ENCODE data around the gene FOLR2. TPM values are rescaled to one million over a fixed set of nuclear protein-coding genes. Genes with fewer than 3 reads are reported as not detected.

FOLR2 gene
- total and polyA plus RNA-seq, 2 of the 8 experiments (the other 6 are each of a cell fraction or from before 2014, with no cell fraction given): not detected

DNA sequence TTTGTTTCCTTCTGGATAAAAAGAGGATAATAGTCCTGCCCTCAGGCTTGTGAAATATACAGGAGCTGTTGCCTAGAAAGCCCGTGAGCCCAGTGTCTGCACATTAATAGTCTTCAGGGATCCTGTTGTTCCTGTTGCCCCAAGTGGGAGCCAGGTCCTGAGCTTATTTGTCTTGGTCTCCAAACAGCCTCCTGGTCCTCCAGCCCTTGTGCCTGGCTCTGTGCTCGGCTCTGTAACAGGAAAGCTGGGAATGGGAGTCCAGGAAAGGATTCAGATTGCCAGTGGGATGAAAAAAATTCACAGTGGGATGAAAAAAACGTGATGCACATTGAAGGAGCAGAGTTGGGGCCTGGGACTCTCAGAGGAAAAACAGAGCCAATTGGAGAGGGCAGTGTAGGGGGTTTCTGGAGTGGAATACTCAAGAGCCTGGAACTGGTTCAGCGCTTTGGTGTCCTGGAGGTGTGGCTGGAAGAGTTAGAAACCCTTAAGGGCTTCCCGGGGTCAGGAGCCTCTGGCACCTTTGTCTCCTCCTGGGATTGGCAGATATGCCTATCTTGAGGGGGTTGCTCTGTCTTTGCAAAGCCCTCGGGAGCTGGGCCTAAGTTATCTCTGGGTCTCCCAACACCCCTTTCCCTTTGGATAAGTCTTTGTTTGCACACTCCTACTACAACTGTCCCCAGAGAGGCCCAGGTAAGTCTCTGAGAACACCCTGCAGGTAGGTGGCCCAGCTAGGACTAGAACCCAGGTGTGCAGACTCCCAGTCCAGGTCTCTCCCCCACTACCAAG is 5.7 kb downstream of the FOLR2 start:
- Histone ChIP-seq H3K9me3 (ENCODE audit: insufficient read depth in 2 of 2, low read depth in 1 of 2, low read length in 1 of 2) (no peaks in the 10 kb centered on the region), H3K27ac (ENCODE audit: low read depth, low read length) (no peak overlapping the region), H3K23ac (ENCODE audit: insufficient read length) (no peak overlapping the region), H2BK12ac (ENCODE audit: low read depth, low read length) (no peak overlapping the region), H2AFZ (ENCODE audit: low read length) (0 out of 2 replicates have a peak overlapping the region, but pooled peaks have one; percentile 13), H3K36me3 (ENCODE audit: control insufficient read depth in 2 of 4, insufficient read depth in 4 of 4, low read length in 3 of 4) (no peaks in the 10 kb centered on the region), H3K4me1 (replicated peaks in 1 of 4; ENCODE audit: control insufficient read depth in 3 of 4, insufficient read depth in 4 of 4, low read length in 3 of 4) (peaks cover 10 to 11% (median 11%) of the 10 kb centered on the region in 4 experiments; a peak in 6 of 7 replicates), H3K23me2 (ENCODE audit: low read depth, low read length) (peaks cover 15% of the 10 kb centered on the region), H4K20me1 (replicated peaks in 1 of 2; ENCODE audit: control insufficient read depth in 1 of 2, insufficient read depth in 2 of 2, low read length in 2 of 2) (peaks cover 0 to 7% of the 10 kb centered on the region in 2 experiments), H4K8ac (ENCODE audit: extremely low read depth, insufficient read depth, low read length) (no peak overlapping the region), H3K18ac (ENCODE audit: extremely low read depth, low read length) (no peak overlapping the region), H4K91ac (replicated peaks; ENCODE audit: insufficient read length, low read length) (no peak overlapping the region), H2AK5ac (ENCODE audit: low read depth, low read length) (no peak overlapping the region), H3K4me3 (ENCODE audit: extremely low read depth in 1 of 4, insufficient read depth in 2 of 4, low read depth in 3 of 4, low read length in 4 of 4) (peak overlapping the region in 3 of 4 experiments; percentile 10 to 89 (median 36); a peak in 5 of 8 replicates), H3K79me2 (ENCODE audit: control insufficient read depth in 1 of 2, insufficient read depth in 2 of 2, low read length in 2 of 2) (peaks cover 0 to 11% of the 10 kb centered on the region in 2 experiments; a peak in 2 of 4 replicates), H3K4me2 (ENCODE audit: insufficient read depth in 1 of 2, low read depth in 2 of 2, low read length in 2 of 2) (peak overlapping the region; percentile 84 to 95), H4K5ac (ENCODE audit: insufficient read length, low read depth, low read length) (no peak overlapping the region), H3K56ac (replicated peaks; ENCODE audit: insufficient read length, low read depth, low read length) (no peak overlapping the region), H2BK20ac (ENCODE audit: low read length) (0 out of 2 replicates have a peak overlapping the region, but pooled peaks have one; percentile 80), H2BK120ac (replicated peaks; ENCODE audit: low read depth, low read length) (no peak overlapping the region), H3K14ac (ENCODE audit: insufficient read length) (no peak overlapping the region), H3K4ac (replicated peaks; ENCODE audit: insufficient read length, low read depth, low read length) (no peak overlapping the region), H2BK15ac (ENCODE audit: low read length) (no peak overlapping the region), H3K9ac (replicated peaks in 1 of 4; ENCODE audit: extremely low read depth in 1 of 4, low read depth in 3 of 4, low read length in 3 of 4) (no peak overlapping the region), H3K79me1 (ENCODE audit: low read depth, low read length) (peaks cover 6% of the 10 kb centered on the region), H2BK5ac (ENCODE audit: low read depth, low read length) (peak overlapping the region; percentile 61; the same call in 1 of the 2 replicates), H3K27me3 (replicated peaks in 1 of 4; ENCODE audit: control insufficient read depth in 3 of 4, extremely low read depth in 1 of 4, insufficient read depth in 3 of 4, low read length in 3 of 4) (no peaks in the 10 kb centered on the region; a peak in 2 of 7 replicates)
- ChIA-PET POLR2A (ENCODE audit: partially characterized antibody) (interaction anchor here (0.9 to 9.9 kb wide), 7 partner anchors 14 to 130 kb away, joined by 3 to 160 read pairs (median 6); partner anchors contain the start of genes ANAPC15 and PHOX2A), CTCF (ENCODE audit: partially characterized antibody) (interaction anchor here (0.6 to 8.3 kb wide), 10 partner anchors 8 to 192 kb away, joined by 3 to 72 read pairs (median 4); no protein-coding TSS in a partner anchor)
- 77% methylated on average over 6 of the region's 6 CpGs; no CpG with 5 or more reads in 1 of the 2 experiments for WGBS, 2 experiments (ENCODE audit: extremely low coverage in 1 of 2, insufficient coverage in 1 of 2, insufficient read length in 1 of 2, insufficient replicate concordance in 2 of 2, low coverage in 1 of 2, low lambda C conversion rate in 2 of 2, missing lambda C conversion rate in 1 of 2)
- FAIRE-seq (no peak), DNase-seq (ENCODE audit: low read depth in 1 of 2, low spot score in 2 of 2) (peak in 1 of 2 experiments; percentile 51)
- TF ChIP-seq EP300 (IDR thresholded peaks at IDR 0.05; ENCODE audit: borderline replicate concordance in 1 of 2, low read depth in 2 of 2, low read length in 2 of 2): no peak
- TF ChIP-seq POLR2A (IDR thresholded peaks at IDR 0.05; ENCODE audit: control extremely low read depth in 1 of 2, low read depth in 2 of 2, low read length in 2 of 2): no peak
- TF ChIP-seq, protein P1, sequence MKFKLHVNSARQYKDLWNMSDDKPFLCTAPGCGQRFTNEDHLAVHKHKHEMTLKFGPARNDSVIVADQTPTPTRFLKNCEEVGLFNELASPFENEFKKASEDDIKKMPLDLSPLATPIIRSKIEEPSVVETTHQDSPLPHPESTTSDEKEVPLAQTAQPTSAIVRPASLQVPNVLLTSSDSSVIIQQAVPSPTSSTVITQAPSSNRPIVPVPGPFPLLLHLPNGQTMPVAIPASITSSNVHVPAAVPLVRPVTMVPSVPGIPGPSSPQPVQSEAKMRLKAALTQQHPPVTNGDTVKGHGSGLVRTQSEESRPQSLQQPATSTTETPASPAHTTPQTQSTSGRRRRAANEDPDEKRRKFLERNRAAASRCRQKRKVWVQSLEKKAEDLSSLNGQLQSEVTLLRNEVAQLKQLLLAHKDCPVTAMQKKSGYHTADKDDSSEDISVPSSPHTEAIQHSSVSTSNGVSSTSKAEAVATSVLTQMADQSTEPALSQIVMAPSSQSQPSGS (IDR thresholded peaks at IDR 0.05; ENCODE audit: low read length): no peak
- no peak for TF ChIP-seq NANOG (IDR thresholded peaks at IDR 0.05; ENCODE audit: insufficient read depth, low read depth, low read length, poor library complexity, severe bottlenecking)
- no peak for TF ChIP-seq RAD21 (IDR thresholded peaks at IDR 0.05 in 1 of 2, conservative IDR thresholded peaks at IDR 0.05 in 1 of 2; ENCODE audit: low read depth in 2 of 2, low read length in 2 of 2)
- no peak for TF ChIP-seq SAP30 (IDR thresholded peaks at IDR 0.05; ENCODE audit: insufficient read depth, insufficient replicate concordance, low read length)

All from H1 (cell line).